ENCODE measurements around the gene RNU6-1.

RNU6-1 gene

GRCh38 chr15:67839929-67840748, at the start of gene RNU6-1:
TSS of gene RNU6-1 (minus strand) at chr15:67840045.
- DNase-seq, result peak; percentile 96

GRCh38 chr15:67887776-67888175, 47.9 kb upstream of the RNU6-1 start:
- no peak for DNase-seq

GRCh38 chr15:67885861-67886260, 46.0 kb upstream of the RNU6-1 start:
- DNase-seq, result no peak

- no peak for DNase-seq
Observed at GRCh38 chr15:67885175-67885523, 45.3 kb upstream of the RNU6-1 start.

- peak; percentile 87 for DNase-seq
Observed at GRCh38 chr15:67884514-67885174, 44.8 kb upstream of the RNU6-1 start.

- no peak for DNase-seq
Observed at GRCh38 chr15:67884009-67884408, 44.2 kb upstream of the RNU6-1 start.

GRCh38 chr15:67883234-67883773, 43.5 kb upstream of the RNU6-1 start:
- DNase-seq, result no peak

GRCh38 chr15:67882487-67883233, 42.8 kb upstream of the RNU6-1 start:
- no peak for DNase-seq

GRCh38 chr15:67880651-67881182, 40.9 kb upstream of the RNU6-1 start:
- DNase-seq, result no peak

GRCh38 chr15:67879440-67880129, 39.7 kb upstream of the RNU6-1 start:
- DNase-seq, result no peak

GRCh38 chr15:67878712-67879206, 38.9 kb upstream of the RNU6-1 start:
- no peak for DNase-seq

GRCh38 chr15:67873777-67874176, 33.9 kb upstream of the RNU6-1 start:
- no peak for DNase-seq

GRCh38 chr15:67870868-67871408, 31.1 kb upstream of the RNU6-1 start:
- no peak for DNase-seq

GRCh38 chr15:67869701-67870100, 29.9 kb upstream of the RNU6-1 start:
- no peak for DNase-seq

GRCh38 chr15:67865766-67866165, 25.9 kb upstream of the RNU6-1 start:
- DNase-seq, result no peak

GRCh38 chr15:67865331-67865730, 25.5 kb upstream of the RNU6-1 start:
- DNase-seq, result no peak

GRCh38 chr15:67863442-67863987, 23.7 kb upstream of the RNU6-1 start:
- peak; percentile 89 for DNase-seq

- no peak for DNase-seq
Observed at GRCh38 chr15:67862750-67863441, 23.1 kb upstream of the RNU6-1 start.

GRCh38 chr15:67861983-67862382, 22.1 kb upstream of the RNU6-1 start:
- no peak for DNase-seq

GRCh38 chr15:67859331-67859946, 19.6 kb upstream of the RNU6-1 start:
- no peak for DNase-seq

GRCh38 chr15:67857220-67857619, 17.4 kb upstream of the RNU6-1 start:
- DNase-seq, result no peak
